ENCODE measurements around the gene CENPK. TPM values are rescaled to one million over a fixed set of nuclear protein-coding genes. Genes with fewer than 3 reads are reported as not detected.

Gene CENPK
- total and polyA plus RNA-seq, 4 donors, result 0.33 to 23.1 (median 0.96) TPM

- no peaks in the 10 kb centered on the region for H3K4me1 ChIP-seq (ENCODE audit: control insufficient read depth in 4 of 4, insufficient read depth in 4 of 4, low read length in 3 of 4)
- no peak for DNase-seq (ENCODE audit: low spot score)
- TF ChIP-seq, protein P1, sequence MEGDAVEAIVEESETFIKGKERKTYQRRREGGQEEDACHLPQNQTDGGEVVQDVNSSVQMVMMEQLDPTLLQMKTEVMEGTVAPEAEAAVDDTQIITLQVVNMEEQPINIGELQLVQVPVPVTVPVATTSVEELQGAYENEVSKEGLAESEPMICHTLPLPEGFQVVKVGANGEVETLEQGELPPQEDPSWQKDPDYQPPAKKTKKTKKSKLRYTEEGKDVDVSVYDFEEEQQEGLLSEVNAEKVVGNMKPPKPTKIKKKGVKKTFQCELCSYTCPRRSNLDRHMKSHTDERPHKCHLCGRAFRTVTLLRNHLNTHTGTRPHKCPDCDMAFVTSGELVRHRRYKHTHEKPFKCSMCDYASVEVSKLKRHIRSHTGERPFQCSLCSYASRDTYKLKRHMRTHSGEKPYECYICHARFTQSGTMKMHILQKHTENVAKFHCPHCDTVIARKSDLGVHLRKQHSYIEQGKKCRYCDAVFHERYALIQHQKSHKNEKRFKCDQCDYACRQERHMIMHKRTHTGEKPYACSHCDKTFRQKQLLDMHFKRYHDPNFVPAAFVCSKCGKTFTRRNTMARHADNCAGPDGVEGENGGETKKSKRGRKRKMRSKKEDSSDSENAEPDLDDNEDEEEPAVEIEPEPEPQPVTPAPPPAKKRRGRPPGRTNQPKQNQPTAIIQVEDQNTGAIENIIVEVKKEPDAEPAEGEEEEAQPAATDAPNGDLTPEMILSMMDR (IDR thresholded peaks at IDR 0.05; ENCODE audit: low read depth, low read length, missing input control), result no peak
- TF ChIP-seq YY1 (IDR thresholded peaks at IDR 0.05) (no peak), SP1 (IDR thresholded peaks at IDR 0.05) (no peak), NR2F2 (IDR thresholded peaks at IDR 0.05) (no peak), HNF4G (IDR thresholded peaks at IDR 0.05) (no peak), REST (IDR thresholded peaks at IDR 0.05) (no peak), JUND (IDR thresholded peaks at IDR 0.05) (no peak), EGR1 (IDR thresholded peaks at IDR 0.05; ENCODE audit: low read depth in 2 of 2) (no peak), RXRA (IDR thresholded peaks at IDR 0.05) (no peak), RAD21 (IDR thresholded peaks at IDR 0.05) (no peak), TAF1 (conservative IDR thresholded peaks at IDR 0.05) (no peak), FOXA2 (IDR thresholded peaks at IDR 0.05) (no peak), ATF3 (IDR thresholded peaks at IDR 0.05) (no peak), GABPA (IDR thresholded peaks at IDR 0.05 in 1 of 2, conservative IDR thresholded peaks at IDR 0.05 in 1 of 2) (no peak), HNF4A (conservative IDR thresholded peaks at IDR 0.05) (no peak), FOXA1 (IDR thresholded peaks at IDR 0.05) (no peak)
- TF ChIP-seq, protein P2, sequence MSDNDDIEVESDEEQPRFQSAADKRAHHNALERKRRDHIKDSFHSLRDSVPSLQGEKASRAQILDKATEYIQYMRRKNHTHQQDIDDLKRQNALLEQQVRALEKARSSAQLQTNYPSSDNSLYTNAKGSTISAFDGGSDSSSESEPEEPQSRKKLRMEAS (IDR thresholded peaks at IDR 0.05), result no peak
- TF ChIP-seq, protein P3, sequence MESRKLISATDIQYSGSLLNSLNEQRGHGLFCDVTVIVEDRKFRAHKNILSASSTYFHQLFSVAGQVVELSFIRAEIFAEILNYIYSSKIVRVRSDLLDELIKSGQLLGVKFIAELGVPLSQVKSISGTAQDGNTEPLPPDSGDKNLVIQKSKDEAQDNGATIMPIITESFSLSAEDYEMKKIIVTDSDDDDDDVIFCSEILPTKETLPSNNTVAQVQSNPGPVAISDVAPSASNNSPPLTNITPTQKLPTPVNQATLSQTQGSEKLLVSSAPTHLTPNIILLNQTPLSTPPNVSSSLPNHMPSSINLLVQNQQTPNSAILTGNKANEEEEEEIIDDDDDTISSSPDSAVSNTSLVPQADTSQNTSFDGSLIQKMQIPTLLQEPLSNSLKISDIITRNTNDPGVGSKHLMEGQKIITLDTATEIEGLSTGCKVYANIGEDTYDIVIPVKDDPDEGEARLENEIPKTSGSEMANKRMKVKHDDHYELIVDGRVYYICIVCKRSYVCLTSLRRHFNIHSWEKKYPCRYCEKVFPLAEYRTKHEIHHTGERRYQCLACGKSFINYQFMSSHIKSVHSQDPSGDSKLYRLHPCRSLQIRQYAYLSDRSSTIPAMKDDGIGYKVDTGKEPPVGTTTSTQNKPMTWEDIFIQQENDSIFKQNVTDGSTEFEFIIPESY (IDR thresholded peaks at IDR 0.05), result no peak
- H3K9ac ChIP-seq (ENCODE audit: low read depth in 1 of 2, low read length in 2 of 2), result no peak overlapping the region
- no peak overlapping the region for H3K4me3 ChIP-seq (ENCODE audit: low read depth in 1 of 3, low read length in 3 of 3)
- H3K36me3 ChIP-seq (ENCODE audit: control insufficient read depth in 4 of 4, insufficient read depth in 3 of 4, low read depth in 1 of 4, low read length in 3 of 4), result peaks cover 1 to 30% (median 28%) of the 10 kb centered on the region in 4 donors
- no peak overlapping the region for H3K27ac ChIP-seq (ENCODE audit: low read depth in 1 of 2, low read length in 2 of 2)
- no peaks in the 10 kb centered on the region for H3K9me3 ChIP-seq (ENCODE audit: control insufficient read depth in 4 of 4, low read length in 3 of 4)
- H3K27me3 ChIP-seq (ENCODE audit: control insufficient read depth in 4 of 4, insufficient read depth in 4 of 4, low read length in 3 of 4), result no peaks in the 10 kb centered on the region
These were observed 14.2 kb upstream of the CENPK start for GRCh38 chr5:65577141-65577540.
